ENCODE data around the gene ZDHHC14.

ZDHHC14 gene

GRCh38 chr6:157513619-157514485, 132.9 kb downstream of the ZDHHC14 start:
- DNase-seq (ENCODE audit: extremely low read depth in 1 of 2, low read depth in 1 of 2) = no peak

DNA sequence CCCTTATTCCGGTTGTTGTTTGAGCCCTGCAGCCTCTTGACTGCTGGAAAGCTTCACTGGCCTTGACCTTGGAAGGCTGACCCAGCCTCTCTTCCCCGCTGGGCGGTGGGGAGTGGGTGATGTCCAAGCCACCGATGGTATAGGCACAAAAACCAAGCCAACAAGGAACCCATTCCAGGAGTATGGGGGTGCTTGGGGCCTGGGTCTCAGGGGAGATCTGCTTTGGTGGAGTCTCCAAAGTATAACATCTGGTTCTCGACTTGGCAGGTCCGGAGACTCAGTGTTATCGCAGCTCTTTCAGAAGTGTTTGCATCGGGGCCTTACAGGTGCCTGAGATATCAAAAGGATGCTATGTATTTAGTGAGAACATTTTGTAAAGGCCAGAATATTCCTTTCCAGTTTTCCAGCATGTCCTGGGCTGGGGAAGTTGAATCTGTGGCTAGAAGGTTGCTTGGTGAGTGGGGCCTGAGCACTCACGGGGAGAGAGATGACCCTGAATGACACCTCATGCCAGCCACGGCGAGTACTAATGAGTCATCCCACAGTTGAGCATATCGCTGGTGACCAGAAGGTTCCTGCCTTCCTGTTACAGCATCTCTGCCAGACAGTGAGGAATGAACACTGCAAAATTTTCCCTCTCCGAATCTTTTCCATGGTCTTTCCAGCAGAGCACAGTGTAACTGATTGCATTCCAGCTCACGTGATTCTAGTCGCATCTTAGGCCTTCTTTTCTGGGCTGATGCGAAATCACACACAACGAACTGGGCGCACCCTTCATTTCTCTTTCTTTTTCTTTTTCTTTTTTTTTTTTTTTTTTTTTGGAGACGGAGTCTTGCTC, 133.9 kb downstream of the ZDHHC14 start:
- no peak for DNase-seq (ENCODE audit: extremely low read depth in 1 of 2, low read depth in 1 of 2)

GRCh38 chr6:157516319-157517026, 135.5 kb downstream of the ZDHHC14 start:
- DNase-seq (ENCODE audit: extremely low read depth in 1 of 2, low read depth in 1 of 2) = no peak

GRCh38 chr6:157517601-157518359, 136.8 kb downstream of the ZDHHC14 start:
- no peak for DNase-seq (ENCODE audit: extremely low read depth in 1 of 2, low read depth in 1 of 2)

DNA sequence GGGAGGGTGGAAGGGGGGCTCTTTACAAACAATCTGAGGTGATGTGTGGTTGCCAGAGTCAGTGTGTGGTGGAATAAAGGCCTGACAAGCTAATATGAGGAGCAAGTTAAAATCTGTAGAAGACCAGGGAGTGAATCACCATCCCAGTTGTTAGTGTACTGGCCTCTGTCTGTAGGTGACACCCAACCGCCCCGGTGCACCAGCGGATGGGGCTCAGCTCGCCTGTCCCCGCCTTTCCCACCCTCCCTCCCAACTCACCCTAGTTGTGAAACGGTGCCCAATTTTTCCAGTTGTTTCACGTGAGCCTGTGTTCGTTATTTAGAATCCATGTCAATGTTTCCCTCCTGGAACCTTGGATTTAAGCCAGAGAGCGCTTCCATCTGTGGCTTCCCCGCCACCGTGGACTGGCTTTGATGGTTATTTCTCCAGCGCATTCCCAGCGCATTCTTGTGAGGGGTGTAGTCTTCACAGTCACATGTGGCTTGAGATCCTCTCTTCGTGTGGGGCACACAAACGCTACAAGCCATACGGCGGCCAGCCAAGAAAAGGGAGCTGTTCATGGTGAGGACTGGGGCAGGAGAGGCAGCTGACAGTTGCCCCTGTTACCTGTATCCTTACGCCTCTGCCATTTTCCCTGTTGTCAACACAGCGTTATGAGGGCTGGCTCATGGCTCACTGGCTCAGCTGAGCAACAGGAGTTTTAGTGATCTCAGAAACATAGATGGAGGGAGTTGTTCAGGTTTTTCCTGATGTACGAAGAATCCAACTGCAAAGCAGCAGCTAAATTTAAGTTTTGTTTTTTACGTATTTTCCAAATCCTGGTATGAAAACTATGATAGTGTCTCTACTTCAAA, 137.6 kb downstream of the ZDHHC14 start:
- no peak for DNase-seq (ENCODE audit: extremely low read depth in 1 of 2, low read depth in 1 of 2)

DNA sequence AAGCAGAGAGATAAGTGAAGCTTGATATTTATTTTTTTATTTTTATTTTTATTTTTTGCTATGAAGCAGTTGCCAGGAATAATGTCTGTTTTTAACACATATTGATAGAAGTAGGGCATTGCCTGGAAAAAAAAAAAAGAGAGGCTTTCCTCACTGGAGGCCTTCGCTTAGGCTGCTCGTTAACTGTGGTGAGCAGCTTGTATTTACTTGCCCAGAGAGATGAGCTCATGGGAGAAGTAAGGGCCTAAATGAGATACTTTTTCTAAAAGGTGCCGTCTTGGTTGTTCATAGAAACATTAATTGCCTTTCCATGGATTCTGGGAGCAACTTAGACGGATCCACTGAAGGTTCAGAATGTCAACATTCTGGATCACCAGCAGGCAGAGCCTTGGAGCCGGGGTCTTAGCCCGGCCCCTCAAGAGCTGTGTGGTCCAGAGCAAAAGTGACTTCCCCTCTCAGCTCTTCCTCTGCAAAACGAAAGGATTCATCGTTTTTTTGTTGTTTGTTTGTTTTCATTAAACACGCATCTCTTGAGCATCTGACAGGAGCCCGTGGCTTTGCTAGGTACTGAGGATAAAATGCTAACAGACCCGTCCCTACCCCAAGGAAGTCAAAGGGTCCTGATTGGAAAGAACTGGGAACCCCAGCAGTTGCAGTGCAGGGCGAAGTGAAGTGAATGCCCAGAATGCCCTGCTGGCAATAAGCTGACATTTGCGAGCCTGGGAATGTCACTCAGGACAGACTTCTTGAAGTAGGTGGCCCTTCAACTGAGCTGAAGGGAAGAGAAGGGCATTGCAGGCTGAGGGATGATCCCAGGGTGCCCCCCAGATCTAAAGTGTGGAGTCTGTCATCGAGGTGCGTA, 138.5 kb downstream of the ZDHHC14 start:
- DNase-seq (ENCODE audit: extremely low read depth in 1 of 2, low read depth in 1 of 2) = no peak

DNA sequence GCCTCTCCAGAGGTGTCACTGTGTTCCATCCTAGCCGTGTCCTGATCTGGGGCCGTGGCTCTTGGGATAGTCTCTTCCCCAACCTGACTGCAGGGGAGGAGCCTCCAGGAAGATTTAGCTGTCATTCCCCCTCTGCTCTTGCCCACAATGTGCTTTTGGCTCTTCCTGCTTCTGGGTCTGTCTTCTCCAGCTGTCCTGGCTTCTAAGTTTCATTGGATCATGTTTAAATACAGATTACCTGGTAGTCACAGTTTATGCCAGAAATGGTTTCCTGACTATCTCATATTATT, 139.1 kb downstream of the ZDHHC14 start:
- no peak for DNase-seq (ENCODE audit: extremely low read depth in 1 of 2, low read depth in 1 of 2)

DNA sequence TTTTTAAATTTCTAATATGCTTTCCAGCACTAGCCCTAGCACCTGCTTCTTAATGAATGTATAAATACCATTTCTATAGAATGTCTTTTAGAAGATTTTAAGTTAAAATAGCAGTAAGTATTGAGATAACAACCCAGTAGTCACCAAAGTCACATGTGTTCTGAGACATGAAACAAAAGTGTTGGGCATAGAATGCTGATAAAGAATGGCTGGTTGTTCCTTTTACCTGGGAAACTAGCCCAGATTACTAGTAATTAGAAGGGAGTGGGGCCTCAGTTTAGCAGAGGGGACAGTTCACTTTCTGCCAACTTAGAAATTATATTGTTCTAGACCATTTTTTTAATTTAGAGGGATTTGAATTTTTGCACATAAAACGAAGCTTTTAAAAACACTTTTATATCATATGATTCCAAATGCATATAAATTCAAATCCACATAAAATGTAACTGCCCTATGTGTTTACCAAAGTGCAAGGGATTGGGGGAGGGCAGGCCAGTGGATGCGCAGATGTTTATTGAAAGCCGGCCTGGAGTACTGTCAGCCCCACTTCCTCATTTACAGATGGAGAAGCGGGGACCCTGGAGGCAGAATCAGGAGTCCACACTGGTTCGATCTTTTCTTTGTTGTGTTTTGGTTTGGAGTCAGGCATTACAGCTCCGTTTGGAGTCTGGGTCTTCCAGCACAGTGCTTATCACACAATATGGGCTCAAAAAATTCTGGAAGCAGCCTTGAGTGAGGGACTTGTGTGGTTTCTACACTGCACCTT, 139.8 kb downstream of the ZDHHC14 start:
- DNase-seq (ENCODE audit: extremely low read depth in 1 of 2, low read depth in 1 of 2) = no peak

DNA sequence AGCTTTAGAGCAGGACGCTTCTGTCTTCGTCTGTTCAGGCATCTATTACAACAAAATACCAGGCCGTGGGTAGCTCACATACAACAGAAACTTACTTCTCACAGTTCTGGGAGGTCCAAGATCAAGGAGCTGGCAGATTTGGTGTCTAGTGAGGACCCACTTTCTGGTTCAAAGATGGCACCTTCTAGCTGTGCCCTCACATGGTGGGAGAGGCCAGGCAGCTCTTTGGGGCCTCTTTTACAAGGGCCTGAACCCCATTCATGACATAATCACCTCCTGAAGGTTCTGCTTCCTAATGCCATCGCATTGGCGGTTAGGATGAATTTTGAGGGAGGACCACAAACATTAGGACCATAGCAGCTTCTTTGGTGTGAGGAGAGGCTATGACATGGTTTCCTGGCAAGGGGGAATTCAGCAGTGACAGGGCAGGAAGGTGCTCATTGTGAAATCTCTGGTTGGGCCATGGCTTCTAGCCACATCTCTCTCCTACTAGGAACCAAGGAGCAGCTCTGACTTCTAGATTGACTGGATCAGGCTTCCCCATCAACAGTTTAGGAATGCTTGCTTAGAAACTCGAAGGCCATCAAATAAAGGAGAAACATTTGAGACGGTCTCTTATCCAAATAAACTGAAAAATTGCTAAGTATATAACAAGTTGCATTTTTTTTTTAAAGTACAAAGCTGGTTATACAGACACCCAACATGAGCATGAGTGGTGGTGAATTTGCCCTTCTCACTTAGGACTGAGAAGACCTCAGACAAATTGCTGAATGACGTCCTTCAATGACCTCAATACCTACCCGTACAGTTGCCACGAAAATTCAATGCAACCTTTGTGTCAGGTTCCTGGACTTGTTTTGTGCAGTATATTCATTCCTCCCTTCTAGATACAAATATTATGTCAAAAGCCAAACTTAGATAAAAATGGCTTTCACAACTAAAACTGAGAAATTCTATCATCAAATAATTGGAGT, 140.7 kb downstream of the ZDHHC14 start:
- DNase-seq (ENCODE audit: extremely low read depth in 1 of 2, low read depth in 1 of 2) = no peak

DNA sequence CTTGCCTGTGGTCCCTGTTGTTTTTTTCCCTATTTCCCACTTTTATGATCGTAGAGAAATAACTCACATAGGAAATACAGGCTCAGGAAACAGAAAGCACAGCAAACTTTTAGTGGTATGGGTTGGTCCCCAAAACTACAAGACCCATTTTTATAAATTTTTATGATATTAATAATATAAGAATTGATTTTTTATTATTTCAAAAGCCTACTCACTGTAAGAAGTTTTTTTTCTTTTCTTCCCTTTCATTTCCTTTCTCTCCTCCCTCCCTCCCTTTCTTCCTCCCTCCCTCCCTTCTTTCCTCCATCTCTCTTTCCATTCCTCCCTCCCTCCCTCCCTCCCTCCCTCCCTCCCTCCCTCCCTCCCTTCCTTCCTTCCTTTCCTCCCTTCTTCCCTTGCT, 141.5 kb downstream of the ZDHHC14 start:
- DNase-seq (ENCODE audit: extremely low read depth in 1 of 2, low read depth in 1 of 2) = no peak

GRCh38 chr6:157524735-157525134, 143.7 kb downstream of the ZDHHC14 start:
- no peak for DNase-seq (ENCODE audit: extremely low read depth in 1 of 2, low read depth in 1 of 2)

DNA sequence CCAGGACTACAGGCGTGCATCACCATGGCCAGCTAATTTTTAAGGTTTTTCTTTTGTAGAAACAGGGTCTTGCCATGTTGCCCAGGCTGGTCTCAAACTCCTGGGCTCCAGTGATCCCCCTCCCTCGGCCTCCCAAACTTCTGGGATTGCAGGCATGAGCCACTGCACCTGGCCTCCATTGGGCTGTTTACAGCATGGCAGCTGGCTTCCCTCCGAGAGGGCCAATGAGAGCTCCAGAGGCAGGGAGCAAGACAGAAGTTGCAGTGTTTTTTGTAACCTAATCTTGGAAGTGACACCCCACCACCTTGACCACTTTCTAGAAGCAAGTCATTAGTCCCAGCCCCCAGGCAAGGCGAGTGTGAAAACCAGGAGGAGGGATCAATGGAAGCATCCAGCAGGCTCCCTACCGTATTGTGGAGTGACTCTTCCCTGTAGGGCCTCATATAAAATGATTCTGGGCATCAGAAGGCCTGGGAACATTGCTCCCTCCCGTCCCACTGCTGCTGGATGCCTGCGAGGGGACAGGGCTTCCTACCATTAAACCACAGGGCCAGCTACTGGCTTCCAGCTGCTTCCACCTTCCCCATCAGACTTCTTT, 144.4 kb downstream of the ZDHHC14 start:
- DNase-seq (ENCODE audit: extremely low read depth in 1 of 2, low read depth in 1 of 2) = no peak

- DNase-seq (ENCODE audit: extremely low read depth in 1 of 2, low read depth in 1 of 2) = no peak
Observed at GRCh38 chr6:157525918-157526425, 145.0 kb downstream of the ZDHHC14 start.

DNA sequence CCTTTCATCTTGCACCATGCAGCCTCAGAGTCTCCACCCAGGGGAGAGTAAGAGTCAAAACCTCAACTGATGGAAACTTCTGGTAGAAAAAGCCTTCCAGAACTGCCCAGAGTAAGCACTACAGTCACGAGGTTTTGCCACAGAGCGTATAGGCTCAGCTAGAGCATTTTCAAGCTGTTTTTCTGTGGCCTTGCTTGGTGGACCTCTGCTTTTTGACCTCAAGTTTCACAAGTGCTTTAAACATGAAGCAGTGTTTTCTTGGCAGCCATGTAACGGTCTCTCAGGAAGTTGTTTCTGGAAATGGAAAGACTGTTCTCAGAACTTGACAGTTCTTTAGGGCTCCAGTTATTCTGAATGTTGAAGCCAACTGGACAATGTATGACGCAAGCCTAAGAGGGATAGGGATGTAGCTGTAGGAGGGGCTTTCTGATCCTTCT, 146.5 kb downstream of the ZDHHC14 start:
- DNase-seq (ENCODE audit: extremely low read depth in 1 of 2, low read depth in 1 of 2) = no peak

DNA sequence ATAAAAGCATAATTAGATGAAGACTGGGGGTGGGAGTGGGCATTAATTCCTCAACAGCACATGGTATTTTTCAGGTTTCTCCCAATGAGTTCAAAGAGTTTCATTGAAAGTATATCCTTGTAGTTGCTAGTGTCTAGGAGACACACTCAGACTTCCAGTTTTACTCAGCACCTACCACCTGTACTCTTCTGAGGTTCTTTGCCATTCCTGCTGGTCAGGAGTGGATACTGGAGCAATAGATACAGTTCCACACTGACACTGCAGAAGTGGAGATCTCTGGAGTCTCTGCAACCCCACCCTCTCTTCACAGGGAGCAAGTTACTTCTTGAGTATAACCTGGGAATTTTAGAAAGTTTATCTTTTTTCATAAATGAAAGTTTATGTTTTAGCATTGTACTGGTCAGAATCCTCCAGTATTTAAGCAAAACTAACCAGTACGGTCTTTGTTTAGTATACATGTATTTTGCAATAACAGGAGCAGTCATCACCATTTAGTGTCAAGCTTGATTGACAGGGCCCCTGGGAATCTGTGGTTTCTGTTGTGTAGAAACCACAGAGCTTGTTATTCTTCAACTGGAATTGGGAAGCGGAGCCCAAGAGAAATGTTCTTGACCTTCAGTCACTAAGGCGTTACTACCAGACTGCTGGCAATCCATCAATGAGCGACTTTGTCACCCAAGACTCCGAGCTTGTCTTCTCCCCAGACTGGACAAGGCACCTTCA, 148.1 kb downstream of the ZDHHC14 start:
- no peak for DNase-seq (ENCODE audit: extremely low read depth in 1 of 2, low read depth in 1 of 2)

GRCh38 chr6:157529654-157530039, 148.7 kb downstream of the ZDHHC14 start:
- no peak for DNase-seq (ENCODE audit: extremely low read depth in 1 of 2, low read depth in 1 of 2)
